Thyroid gland (tissue), 4 donors: ENCODE measurements around the gene IFNAR2. TPM values are rescaled to one million over a fixed set of nuclear protein-coding genes. Genes with fewer than 3 reads are reported as not detected.
"Not testable (repeated sequence)": the region's sequence is repeated elsewhere in the genome, so short reads cannot be mapped to it uniquely, and the experiment has no call there.

Experiments
- DNase-seq, 2 donors: peaks; one replicate each; pipeline ENCODE4 v3.0.0-alpha.2; 2019
- H3K27ac ChIP-seq, 3 donors: fragments of 200-600 bp; sonication (generic); 1 replicate in 2 of 3; 2 replicates in 1 of 3; pipeline ENCODE4 v1.5.1; 2016 to 2019; ENCODE audit warnings: mild to moderate bottlenecking in 1 of 3, moderate library complexity in 1 of 3
- H3K27me3 ChIP-seq: fragments of 200-600 bp; sonication (generic); one replicate; pipeline ENCODE4 v1.5.1; 2019
- H3K36me3 ChIP-seq, 2 donors: fragments of 200-600 bp; sonication (generic); one replicate each; pipeline ENCODE4 v1.5.1; 2016 to 2019
- H3K4me1 ChIP-seq, 2 donors: fragments of 200-600 bp; sonication (generic); one replicate each; pipeline ENCODE4 v1.5.1; 2017 to 2019
- H3K4me3 ChIP-seq, 3 donors: fragments of 200-600 bp; sonication (generic); replicated peaks in 1 of 3; 1 replicate in 2 of 3; 2 replicates in 1 of 3; pipeline ENCODE4 v1.5.1; 2016; ENCODE audit warnings: mild to moderate bottlenecking in 1 of 3
- H3K9me3 ChIP-seq: fragments of 200-600 bp; sonication (generic); one replicate; pipeline ENCODE4 v1.5.1; 2017
- POLR2A ChIP-seq, 2 donors: fragments of 450-650 bp; IDR thresholded peaks; one replicate each; pipeline ENCODE4 v1.6.1; 2017; ENCODE audit warnings: antibody characterized with exemption in 2 of 2, mild to moderate bottlenecking in 2 of 2, moderate library complexity in 1 of 2
- WGBS, 2 donors: methylation state at CpG; one replicate each; pipeline ENCODE4 v1.1.5; 2017; 5-methylcytosine and 5-hydroxymethylcytosine counted together
- intact Hi-C: fragments of 100-400 bp; cut with DNase I; formaldehyde crosslinking; loops from one replicate; pipeline ENCODE4 v1.15.1; 2023
- total RNA-seq, 4 donors: library from RNA; depleted of rRNA; stranded (reverse); fragments of >200 nt; gene quantifications; one replicate each; pipeline ENCODE4 v1.2.3, GENCODE V29; 2016
- TF ChIP-seq, protein P1 (sequence below), 6 experiments: fragments of 200-600 bp in 3 of 6; fragments of 450-650 bp in 3 of 6; sonication (generic) in 3 of 6; IDR thresholded peaks; one replicate each; pipeline ENCODE4 v1.5.1; 2016 to 2019; ENCODE audit warnings: antibody characterized with exemption in 6 of 6, mild to moderate bottlenecking in 2 of 6, inconsistent platforms in 1 of 6, moderate library complexity in 1 of 6

The IFNAR2 gene
- total RNA-seq, 4 donors from 2014 or later: 6.6 to 11.0 (median 7.8) TPM

DNA sequence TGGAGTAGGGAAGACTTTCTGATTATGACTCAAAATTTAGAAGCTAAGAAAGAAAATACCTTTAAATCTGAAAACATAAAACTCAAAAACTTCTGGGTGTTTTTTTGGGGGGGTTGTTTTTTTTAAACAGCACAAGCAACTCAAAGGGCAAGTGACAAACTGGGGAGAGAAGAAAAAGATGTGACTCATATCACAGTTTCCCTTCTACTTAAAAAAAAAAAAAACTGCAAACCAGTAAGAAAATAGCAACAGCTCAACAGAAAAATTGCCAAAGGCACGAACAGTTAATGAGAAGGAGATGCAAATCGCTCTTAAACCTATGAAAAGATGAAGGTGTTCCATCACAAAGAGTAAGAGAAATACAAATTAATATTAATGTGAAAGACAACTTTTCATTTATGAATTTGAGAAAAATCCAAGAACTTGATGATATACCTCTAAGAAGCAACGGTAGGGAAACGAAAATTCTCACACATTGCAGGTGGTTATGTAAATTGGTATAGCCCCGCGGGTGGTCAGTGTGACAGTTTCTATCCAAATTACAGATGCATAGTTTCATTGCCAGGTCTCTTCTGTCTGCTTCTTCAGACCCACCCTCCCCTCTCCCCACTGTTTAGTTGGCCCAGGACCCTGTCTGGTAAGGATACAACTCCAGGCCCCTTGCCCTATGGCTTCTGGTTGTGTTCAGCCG lies 9.0 kb downstream of the IFNAR2 start:
- TF ChIP-seq, protein P1, sequence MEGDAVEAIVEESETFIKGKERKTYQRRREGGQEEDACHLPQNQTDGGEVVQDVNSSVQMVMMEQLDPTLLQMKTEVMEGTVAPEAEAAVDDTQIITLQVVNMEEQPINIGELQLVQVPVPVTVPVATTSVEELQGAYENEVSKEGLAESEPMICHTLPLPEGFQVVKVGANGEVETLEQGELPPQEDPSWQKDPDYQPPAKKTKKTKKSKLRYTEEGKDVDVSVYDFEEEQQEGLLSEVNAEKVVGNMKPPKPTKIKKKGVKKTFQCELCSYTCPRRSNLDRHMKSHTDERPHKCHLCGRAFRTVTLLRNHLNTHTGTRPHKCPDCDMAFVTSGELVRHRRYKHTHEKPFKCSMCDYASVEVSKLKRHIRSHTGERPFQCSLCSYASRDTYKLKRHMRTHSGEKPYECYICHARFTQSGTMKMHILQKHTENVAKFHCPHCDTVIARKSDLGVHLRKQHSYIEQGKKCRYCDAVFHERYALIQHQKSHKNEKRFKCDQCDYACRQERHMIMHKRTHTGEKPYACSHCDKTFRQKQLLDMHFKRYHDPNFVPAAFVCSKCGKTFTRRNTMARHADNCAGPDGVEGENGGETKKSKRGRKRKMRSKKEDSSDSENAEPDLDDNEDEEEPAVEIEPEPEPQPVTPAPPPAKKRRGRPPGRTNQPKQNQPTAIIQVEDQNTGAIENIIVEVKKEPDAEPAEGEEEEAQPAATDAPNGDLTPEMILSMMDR (IDR thresholded peaks at IDR 0.05): no peak
- TF ChIP-seq POLR2A (IDR thresholded peaks at IDR 0.05): no peak
- H3K4me1 ChIP-seq: peaks cover 0 to 3% of the 10 kb centered on the region in 2 donors
- DNase-seq: no peak
- no peaks in the 10 kb centered on the region for H3K27me3 ChIP-seq
- intact Hi-C loops: no loop called here
- no peaks in the 10 kb centered on the region for H3K36me3 ChIP-seq
- no peak overlapping the region for H3K27ac ChIP-seq
- no peak overlapping the region for H3K4me3 ChIP-seq
- 86 to 89% methylated on average over 7 of the region's 7 CpGs for WGBS, 2 donors
- no peaks in the 10 kb centered on the region for H3K9me3 ChIP-seq

DNA sequence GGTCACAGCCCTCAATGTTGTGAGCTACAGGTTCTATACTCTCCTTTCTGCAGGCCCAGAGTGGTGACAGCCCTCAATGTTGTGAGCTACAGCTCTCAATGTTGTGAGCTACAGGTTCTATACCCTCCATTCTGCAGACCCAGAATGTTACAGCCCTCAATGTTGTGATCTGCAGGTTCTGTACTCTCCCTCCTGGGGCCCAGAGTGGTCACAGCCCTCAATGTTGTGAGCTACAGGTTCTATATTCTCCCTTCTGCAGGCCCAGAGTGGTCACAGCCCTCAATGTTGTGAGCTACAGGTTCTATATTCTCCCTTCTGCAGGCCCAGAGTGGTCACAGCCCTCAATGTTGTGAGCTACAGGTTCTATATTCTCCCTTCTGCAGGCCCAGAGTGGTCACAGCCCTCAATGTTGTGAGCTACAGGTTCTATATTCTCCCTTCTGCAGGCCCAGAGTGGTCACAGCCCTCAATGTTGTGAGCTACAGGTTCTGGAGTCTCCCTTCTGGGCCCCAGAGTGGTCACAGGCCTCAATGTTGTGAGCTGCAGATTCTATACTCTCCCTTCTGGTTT lies 9.9 kb downstream of the IFNAR2 start:
- H3K27me3 ChIP-seq, H3K27ac ChIP-seq, DNase-seq, intact Hi-C loops, H3K4me1 ChIP-seq, H3K4me3 ChIP-seq, H3K9me3 ChIP-seq, H3K36me3 ChIP-seq: not testable (repeated sequence)

DNA sequence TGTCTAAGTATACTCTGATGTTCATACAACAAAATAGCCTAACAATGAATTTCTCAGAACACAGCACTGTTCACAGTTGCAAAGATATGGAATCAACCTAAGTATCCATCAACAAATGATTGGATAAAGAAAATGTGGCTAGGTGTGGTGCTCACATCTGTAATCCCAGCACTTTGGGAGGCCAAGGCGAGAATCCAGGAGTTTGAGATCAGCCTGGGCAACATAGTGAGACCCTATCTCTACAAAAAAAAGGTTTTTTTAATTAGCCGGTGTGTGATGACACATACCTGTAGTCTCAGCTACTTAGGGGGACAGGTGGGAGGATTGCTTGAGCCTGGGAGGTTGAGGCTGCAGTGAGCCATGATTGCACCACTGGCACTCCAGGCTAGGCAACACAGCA lies 10.7 kb downstream of the IFNAR2 start:
- no peak for DNase-seq
- no peak for TF ChIP-seq POLR2A (IDR thresholded peaks at IDR 0.05)
- TF ChIP-seq, protein P1 (IDR thresholded peaks at IDR 0.05): no peak
- H3K9me3 ChIP-seq: no peaks in the 10 kb centered on the region
- H3K27ac ChIP-seq: no peak overlapping the region
- H3K27me3 ChIP-seq: no peaks in the 10 kb centered on the region
- 97% methylated on average over 2 of the region's 2 CpGs for WGBS, 2 donors
- no peak overlapping the region for H3K4me3 ChIP-seq
- intact Hi-C loops: no loop called here
- H3K4me1 ChIP-seq: peaks cover 0 to 3% of the 10 kb centered on the region in 2 donors
- H3K36me3 ChIP-seq: peaks cover 0 to 4% of the 10 kb centered on the region in 2 donors

DNA sequence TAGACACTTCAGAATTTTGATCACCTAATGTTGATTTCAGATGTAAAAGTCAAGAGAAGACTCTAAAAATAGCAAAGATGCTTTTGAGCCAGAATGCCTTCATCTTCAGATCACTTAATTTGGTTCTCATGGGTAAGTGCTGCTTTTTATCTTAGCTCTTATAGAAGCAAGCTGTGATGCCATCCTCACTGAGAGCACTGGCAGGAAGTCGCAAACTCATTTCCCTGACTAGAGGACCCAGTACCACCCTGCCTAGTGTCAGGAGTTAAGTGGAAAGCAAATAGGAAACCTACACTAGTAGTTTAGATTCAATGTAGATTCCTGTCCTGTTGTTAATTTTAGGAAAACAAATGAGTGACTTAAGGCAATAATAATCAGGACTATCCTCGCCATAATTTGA lies 12.1 kb downstream of the IFNAR2 start:
- Histone ChIP-seq H3K4me1 (no peaks in the 10 kb centered on the region), H3K9me3 (no peaks in the 10 kb centered on the region), H3K27ac (no peak overlapping the region), H3K36me3 (peaks cover 7 to 9% of the 10 kb centered on the region in 2 donors), H3K27me3 (no peaks in the 10 kb centered on the region), H3K4me3 (no peak overlapping the region)
- WGBS, 2 donors: 98 to 99% methylated on average over 2 of the region's 2 CpGs
- intact Hi-C loops: no loop called here
- TF ChIP-seq, protein P1 (IDR thresholded peaks at IDR 0.05): no peak
- TF ChIP-seq POLR2A (IDR thresholded peaks at IDR 0.05): no peak
- no peak for DNase-seq

DNA sequence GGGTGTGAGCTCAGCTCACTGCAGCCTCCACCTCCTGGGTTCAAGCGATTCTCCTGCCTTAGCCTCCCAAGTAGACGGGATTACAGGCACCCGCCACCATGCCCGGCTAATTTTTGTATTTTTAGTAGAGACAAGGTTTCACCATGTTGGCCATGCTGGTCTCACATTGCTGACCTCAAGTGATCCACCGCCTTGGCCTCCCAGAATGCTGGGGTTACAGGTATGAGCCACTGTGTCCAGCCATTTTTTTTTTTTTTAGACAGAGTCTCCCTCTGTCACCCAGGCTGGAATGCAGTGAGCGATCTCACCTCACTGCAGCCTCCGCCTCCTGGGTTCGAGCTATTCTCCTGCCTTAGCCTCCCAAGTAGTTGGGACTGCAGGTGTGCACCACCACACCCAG lies 13.1 kb downstream of the IFNAR2 start:
- H3K4me1 ChIP-seq, H3K4me3 ChIP-seq, H3K27ac ChIP-seq, H3K27me3 ChIP-seq, DNase-seq, intact Hi-C loops, H3K9me3 ChIP-seq: not testable (repeated sequence)
- 96 to 99% methylated on average over 8 of the region's 8 CpGs for WGBS, 2 donors
- H3K36me3 ChIP-seq: peaks cover 8 to 17% of the 10 kb centered on the region in 2 donors

DNA sequence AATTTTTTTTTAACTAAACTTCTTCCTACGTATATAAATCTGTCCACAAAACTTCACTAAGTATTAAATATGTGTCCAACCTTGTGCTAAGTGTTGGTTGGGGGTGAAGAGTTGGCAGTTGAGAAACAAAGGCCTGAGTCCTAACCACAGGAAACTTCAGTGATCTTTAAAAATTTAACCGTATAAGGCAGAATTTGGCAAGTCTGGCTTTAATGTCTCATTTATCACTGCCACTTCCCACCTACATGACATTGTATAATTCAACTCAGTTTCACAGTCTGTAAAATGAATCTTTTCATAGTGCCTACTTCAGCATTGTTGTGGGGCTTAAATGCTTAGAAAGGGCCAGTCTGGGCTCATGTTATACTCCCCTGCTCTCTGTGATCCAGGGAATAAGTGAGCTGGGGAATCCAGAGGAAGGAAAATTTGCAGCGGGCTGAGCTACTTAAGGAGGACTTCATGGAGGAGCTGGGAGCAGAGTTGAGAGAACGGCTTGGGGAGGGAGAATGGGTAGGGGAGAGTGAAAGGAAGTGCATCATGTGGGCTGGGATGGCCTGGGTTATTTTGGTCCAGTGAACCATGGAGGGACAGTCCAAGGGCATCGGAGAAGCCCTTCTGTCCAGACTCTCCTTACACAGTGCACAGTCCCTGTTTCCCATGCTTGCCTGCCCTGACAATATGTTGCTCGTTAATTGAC lies 14.5 kb downstream of the IFNAR2 start:
- Histone ChIP-seq H3K9me3 (no peaks in the 10 kb centered on the region), H3K36me3 (peaks cover 8 to 17% of the 10 kb centered on the region in 2 donors), H3K4me3 (no peak overlapping the region), H3K27me3 (no peaks in the 10 kb centered on the region), H3K27ac (no peak overlapping the region), H3K4me1 (no peaks in the 10 kb centered on the region)
- no peak for DNase-seq
- TF ChIP-seq, protein P1 (IDR thresholded peaks at IDR 0.05): no peak
- no peak for TF ChIP-seq POLR2A (IDR thresholded peaks at IDR 0.05)
- 71 to 85% methylated on average over 6 of the region's 6 CpGs for WGBS, 2 donors
- intact Hi-C loops: no loop called here
